ENCODE measurements around the gene AFTPH.

- TF ChIP-seq CTCF (conservative IDR thresholded peaks at IDR 0.05) (no peak), ZFX (IDR thresholded peaks at IDR 0.05) (no peak)
Measured at GRCh38 chr2:64504774-64505720, 19.1 kb upstream of the AFTPH start.

Data from C4-2B (cell line).